Middle frontal gyrus (tissue), 1 donor: ENCODE measurements around the gene TREM2.
"Not testable (repeated sequence)": the region's sequence is repeated elsewhere in the genome, so short reads cannot be mapped to it uniquely, and the experiment has no call there.

Experiments used
- DNase-seq: peaks from one replicate; pipeline ENCODE4 v3.0.0-alpha.2; 2015; ENCODE audit warnings: low spot score; ENCODE audit errors: extremely low spot score

TREM2 gene

GRCh38 chr6:41155132-41155805, 7.6 kb downstream of the TREM2 start:
- DNase-seq, result no peak

GRCh38 chr6:41153992-41154625, 8.8 kb downstream of the TREM2 start, which contains the start of gene TREML1:
Gene TREML1, minus strand, starts transcription at chr6:41154347. Its CDS starts 59 bp downstream, at chr6:41154288.
- no peak for DNase-seq

GRCh38 chr6:41153451-41153850, 9.5 kb downstream of the TREM2 start:
- DNase-seq, result no peak

GRCh38 chr6:41150671-41151070, 12.2 kb downstream of the TREM2 start:
- DNase-seq, result no peak

GRCh38 chr6:41147917-41148316, 15.0 kb downstream of the TREM2 start:
- no peak for DNase-seq

- no peak for DNase-seq
Measured at GRCh38 chr6:41136911-41137310, 26.0 kb downstream of the TREM2 start.

GRCh38 chr6:41135062-41135832, 27.7 kb downstream of the TREM2 start:
- DNase-seq, result no peak

GRCh38 chr6:41132254-41132653, 30.7 kb downstream of the TREM2 start:
- DNase-seq, result no peak

- DNase-seq, result no peak
Measured at GRCh38 chr6:41125282-41125681, 37.6 kb downstream of the TREM2 start.

- no peak for DNase-seq
Measured at GRCh38 chr6:41122918-41123317, 40.0 kb downstream of the TREM2 start.

GRCh38 chr6:41122373-41122772, 40.5 kb downstream of the TREM2 start:
- no peak for DNase-seq

GRCh38 chr6:41120058-41120457, 42.9 kb downstream of the TREM2 start:
- DNase-seq, result no peak

GRCh38 chr6:41119508-41119907, 43.4 kb downstream of the TREM2 start:
- no peak for DNase-seq

- DNase-seq, result not testable (repeated sequence)
Measured at GRCh38 chr6:41115027-41115426, 47.9 kb downstream of the TREM2 start.

GRCh38 chr6:41111017-41111416, 51.9 kb downstream of the TREM2 start:
- no peak for DNase-seq
